Ishikawa (cell line): Measurements from ENCODE around the gene MGAT5B.

Source experiments
- CEBPB ChIP-seq: IDR thresholded peaks from 2 replicates; pipeline ENCODE4 v1.6.1; 2012
- EP300 ChIP-seq: IDR thresholded peaks from 2 replicates; pipeline ENCODE4 v1.6.1; 2012; ENCODE audit warnings: borderline replicate concordance
- FOXM1 ChIP-seq: IDR thresholded peaks from 2 replicates; pipeline ENCODE4 v1.6.1; 2012; ENCODE audit warnings: low read depth, borderline replicate concordance
- NFIC ChIP-seq: IDR thresholded peaks from 2 replicates; pipeline ENCODE4 v1.6.1; 2012
- TCF12 ChIP-seq: IDR thresholded peaks from 2 replicates; pipeline ENCODE4 v1.6.1; 2012; ENCODE audit warnings: low read depth
- ZBTB7A ChIP-seq: IDR thresholded peaks from 2 replicates; pipeline ENCODE4 v1.6.1; 2012; ENCODE audit warnings: low read depth

DNA sequence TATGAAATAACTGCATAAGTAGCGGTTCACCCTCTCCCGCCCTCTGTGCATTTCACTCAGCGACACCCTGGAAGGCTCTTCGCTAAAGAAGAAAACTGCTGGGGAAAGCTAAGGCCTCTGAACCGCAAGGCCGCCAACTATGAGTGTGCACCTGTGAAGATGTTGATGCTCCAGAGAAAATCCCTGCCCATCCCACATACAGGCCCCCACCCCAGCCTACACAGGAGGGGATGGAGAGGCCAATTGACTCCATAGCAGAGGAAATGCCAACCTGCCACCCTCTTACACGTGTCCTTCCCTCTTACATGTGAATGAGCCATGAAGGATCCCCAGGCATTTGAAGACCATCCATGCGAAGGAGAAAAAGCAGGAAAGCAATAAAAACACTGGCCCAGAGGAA lies 104.8 kb downstream of the MGAT5B start:
- TF ChIP-seq TCF12, result no peak
- no peak for TF ChIP-seq CEBPB
- TF ChIP-seq ZBTB7A, result no peak
- no peak for TF ChIP-seq EP300
- TF ChIP-seq NFIC, result no peak
- TF ChIP-seq FOXM1, result no peak
